Kidney epithelial cell (primary cell): ENCODE results near the gene IL10RB. TPM values are rescaled to one million over a fixed set of nuclear protein-coding genes. Genes with fewer than 3 reads are reported as not detected.

Source experiments
- DNase-seq: peaks from one replicate; pipeline ENCODE4 v3.0.0-alpha.2; 2010; ENCODE audit warnings: low read depth
- H3K27me3 ChIP-seq: 2 replicates; pipeline ENCODE4 v1.6.0; 2011; ENCODE audit warnings: low read length; ENCODE audit not compliant: control insufficient read depth, insufficient read depth
- H3K36me3 ChIP-seq: 2 replicates; pipeline ENCODE4 v1.5.1; 2011; ENCODE audit warnings: low read length; ENCODE audit not compliant: control insufficient read depth, insufficient read depth
- H3K4me3 ChIP-seq: 2 replicates; pipeline ENCODE4 v1.5.1; 2011; ENCODE audit warnings: low read depth, mild to moderate bottlenecking, control low read depth, low read length
- CTCF ChIP-seq: IDR thresholded peaks from 2 replicates; pipeline ENCODE4 v1.5.1; 2011; ENCODE audit warnings: mild to moderate bottlenecking, moderate library complexity, low read length, control low read depth, inconsistent platforms; ENCODE audit not compliant: insufficient read depth, poor library complexity, severe bottlenecking
- total RNA-seq: library from RNA; depleted of rRNA; stranded (reverse); fragments of >200 nt; gene quantifications from 2 replicates; pipeline ENCODE4 v1.2.3, GENCODE V29; 2015

The IL10RB gene
- total RNA-seq, 1 donor from 2014 or later = 13.9 TPM

DNA sequence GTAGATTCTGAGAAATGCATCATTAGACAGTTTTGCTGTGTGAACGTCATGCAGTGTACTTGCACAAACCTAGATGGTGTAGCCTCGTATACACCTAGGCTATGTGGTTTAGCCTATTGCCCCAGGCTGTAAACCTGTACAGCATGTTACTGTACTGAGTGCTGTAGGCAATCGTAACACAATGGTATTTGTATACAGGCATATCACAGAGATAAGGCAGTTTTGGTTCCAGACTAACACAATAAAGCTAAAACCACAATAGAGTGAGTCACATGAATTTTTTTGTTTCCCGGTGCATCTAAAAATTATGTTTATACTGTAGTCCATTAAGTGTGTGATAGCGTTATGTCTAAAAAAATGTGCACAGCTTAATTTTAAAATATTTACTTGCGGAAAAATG lies 6.9 kb downstream of the IL10RB start:
- H3K27me3 ChIP-seq = no peaks in the 10 kb centered on the region
- no peaks in the 10 kb centered on the region for H3K36me3 ChIP-seq
- no peak overlapping the region for H3K4me3 ChIP-seq
- TF ChIP-seq CTCF = no peak
- no peak for DNase-seq

DNA sequence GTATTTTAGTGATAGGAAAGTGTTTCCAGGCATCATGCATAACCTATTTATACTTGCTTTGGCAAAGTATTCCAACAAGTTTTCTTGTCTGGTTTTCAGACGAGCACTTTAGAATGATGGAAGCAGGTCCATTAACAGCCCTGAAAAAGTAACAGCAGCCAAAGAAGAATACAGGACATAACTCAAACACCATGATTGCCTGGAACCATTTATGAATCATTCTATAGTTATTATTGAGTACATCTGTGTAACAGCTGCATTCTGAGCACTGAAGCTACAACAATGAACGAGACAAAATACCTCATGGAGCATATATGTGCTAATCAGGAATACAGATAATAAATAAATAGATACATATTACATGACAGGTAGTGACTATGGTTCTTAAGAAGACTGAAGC lies 12.6 kb downstream of the IL10RB start:
- Histone ChIP-seq H3K36me3 (peaks cover 1% of the 10 kb centered on the region), H3K27me3 (no peaks in the 10 kb centered on the region)
- DNase-seq = no peak

GRCh38 chr21:33279330-33279820 lies 13.2 kb downstream of the IL10RB start:
- Histone ChIP-seq H3K4me3 (no peak overlapping the region), H3K36me3 (peaks cover 1% of the 10 kb centered on the region), H3K27me3 (no peaks in the 10 kb centered on the region)
- no peak for DNase-seq
- no peak for TF ChIP-seq CTCF

More for the DNA sequence above, 12.6 kb downstream of the IL10RB start:
- no peak for TF ChIP-seq CTCF
- H3K4me3 ChIP-seq = no peak overlapping the region

GRCh38 chr21:33281096-33281652 lies 15.0 kb downstream of the IL10RB start:
- no peak overlapping the region for H3K4me3 ChIP-seq
- no peaks in the 10 kb centered on the region for H3K27me3 ChIP-seq
- DNase-seq = no peak
- H3K36me3 ChIP-seq = peaks cover 2% of the 10 kb centered on the region
- TF ChIP-seq CTCF = no peak

GRCh38 chr21:33283203-33283602 lies 17.0 kb downstream of the IL10RB start:
- Histone ChIP-seq H3K4me3 (no peak overlapping the region), H3K27me3 (no peaks in the 10 kb centered on the region), H3K36me3 (peaks cover 2% of the 10 kb centered on the region)
- no peak for DNase-seq
- TF ChIP-seq CTCF = no peak

DNA sequence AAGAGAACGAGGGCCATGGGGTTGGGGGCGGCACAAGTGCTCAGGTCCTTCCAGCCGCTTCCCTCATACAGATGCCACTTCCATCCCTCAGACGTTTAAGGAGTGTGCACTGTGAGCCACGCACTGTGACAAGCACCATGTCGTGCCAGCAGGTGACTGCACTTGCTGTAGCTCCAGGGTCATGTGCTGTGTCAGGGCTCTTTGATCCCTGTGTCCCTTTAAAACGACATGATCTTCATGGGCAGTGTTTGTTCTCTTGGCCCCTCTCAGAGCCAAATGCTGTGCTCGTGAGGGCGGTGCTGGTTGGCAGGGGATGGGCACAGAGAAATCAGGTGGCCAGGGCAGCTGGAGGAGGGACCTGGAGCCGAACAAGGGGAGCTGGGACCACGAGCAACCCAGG lies 19.9 kb downstream of the IL10RB start:
- DNase-seq = no peak
- H3K36me3 ChIP-seq = peaks cover 1% of the 10 kb centered on the region

More for the DNA sequence above, 19.9 kb downstream of the IL10RB start:
- H3K4me3 ChIP-seq = no peak overlapping the region
- H3K27me3 ChIP-seq = no peaks in the 10 kb centered on the region
- TF ChIP-seq CTCF = no peak
